ENCODE data around the gene SYT2.
"Not testable (repeated sequence)": the region's sequence is repeated elsewhere in the genome, so short reads cannot be mapped to it uniquely, and the experiment has no call there.

SYT2 gene

DNA sequence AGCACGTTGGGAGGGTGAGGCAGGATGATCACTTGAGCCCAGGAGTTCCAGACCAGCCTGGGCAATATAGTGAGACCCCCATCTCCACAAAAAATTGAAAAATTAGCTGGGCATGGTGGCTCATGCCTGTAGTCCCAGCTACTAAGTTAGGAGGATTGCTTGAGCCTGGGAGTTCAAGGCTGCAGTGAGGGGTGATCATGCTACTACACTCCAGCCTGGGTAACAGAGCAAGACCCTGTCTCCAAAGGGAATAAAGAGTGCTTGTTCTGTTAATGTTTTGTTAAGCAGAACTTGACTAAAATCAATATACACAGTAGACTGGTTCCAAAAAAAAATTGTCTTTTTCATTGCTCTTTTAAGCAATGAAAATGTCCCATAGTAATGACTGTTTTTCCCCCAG is 146.4 kb downstream of the SYT2 start:
- TF ChIP-seq, protein P1, sequence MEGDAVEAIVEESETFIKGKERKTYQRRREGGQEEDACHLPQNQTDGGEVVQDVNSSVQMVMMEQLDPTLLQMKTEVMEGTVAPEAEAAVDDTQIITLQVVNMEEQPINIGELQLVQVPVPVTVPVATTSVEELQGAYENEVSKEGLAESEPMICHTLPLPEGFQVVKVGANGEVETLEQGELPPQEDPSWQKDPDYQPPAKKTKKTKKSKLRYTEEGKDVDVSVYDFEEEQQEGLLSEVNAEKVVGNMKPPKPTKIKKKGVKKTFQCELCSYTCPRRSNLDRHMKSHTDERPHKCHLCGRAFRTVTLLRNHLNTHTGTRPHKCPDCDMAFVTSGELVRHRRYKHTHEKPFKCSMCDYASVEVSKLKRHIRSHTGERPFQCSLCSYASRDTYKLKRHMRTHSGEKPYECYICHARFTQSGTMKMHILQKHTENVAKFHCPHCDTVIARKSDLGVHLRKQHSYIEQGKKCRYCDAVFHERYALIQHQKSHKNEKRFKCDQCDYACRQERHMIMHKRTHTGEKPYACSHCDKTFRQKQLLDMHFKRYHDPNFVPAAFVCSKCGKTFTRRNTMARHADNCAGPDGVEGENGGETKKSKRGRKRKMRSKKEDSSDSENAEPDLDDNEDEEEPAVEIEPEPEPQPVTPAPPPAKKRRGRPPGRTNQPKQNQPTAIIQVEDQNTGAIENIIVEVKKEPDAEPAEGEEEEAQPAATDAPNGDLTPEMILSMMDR (IDR thresholded peaks at IDR 0.05): no peak
- TF ChIP-seq ZFX (IDR thresholded peaks at IDR 0.05; ENCODE audit: borderline replicate concordance): no peak
- no peak overlapping the region for H3K27ac ChIP-seq

DNA sequence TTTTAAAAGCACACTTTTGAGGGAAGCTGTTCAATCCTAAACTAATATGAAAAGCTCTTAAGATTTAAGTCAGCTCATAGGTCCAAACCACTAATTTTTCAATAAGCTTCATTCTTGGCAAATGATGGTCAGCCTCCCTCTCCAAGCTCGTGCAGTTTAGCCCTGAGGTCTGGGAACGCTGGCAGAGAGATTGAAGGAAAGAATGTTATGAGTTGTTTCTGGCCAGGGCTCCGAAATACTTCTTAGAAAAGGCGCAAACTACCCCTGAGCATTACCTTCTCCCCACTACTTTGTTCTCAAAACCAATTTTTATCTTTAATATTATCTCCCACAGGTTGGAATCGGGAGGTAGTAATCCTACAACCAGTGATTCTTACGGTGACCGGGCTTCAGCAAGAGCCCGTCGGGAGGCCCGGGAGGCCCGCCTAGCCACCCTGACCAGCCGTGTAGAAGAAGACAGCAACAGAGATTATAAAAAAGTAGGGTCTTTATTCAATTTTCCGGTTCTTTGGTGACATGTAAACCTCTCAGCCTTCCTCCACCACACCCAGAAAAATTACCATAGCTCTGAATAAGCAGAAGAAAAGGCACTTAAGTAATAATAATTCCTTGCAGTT is 147.7 kb downstream of the SYT2 start:
- no peak overlapping the region for H3K27ac ChIP-seq
- TF ChIP-seq, protein P1 (IDR thresholded peaks at IDR 0.05): no peak
- no peak for TF ChIP-seq ZFX (IDR thresholded peaks at IDR 0.05; ENCODE audit: borderline replicate concordance)

DNA sequence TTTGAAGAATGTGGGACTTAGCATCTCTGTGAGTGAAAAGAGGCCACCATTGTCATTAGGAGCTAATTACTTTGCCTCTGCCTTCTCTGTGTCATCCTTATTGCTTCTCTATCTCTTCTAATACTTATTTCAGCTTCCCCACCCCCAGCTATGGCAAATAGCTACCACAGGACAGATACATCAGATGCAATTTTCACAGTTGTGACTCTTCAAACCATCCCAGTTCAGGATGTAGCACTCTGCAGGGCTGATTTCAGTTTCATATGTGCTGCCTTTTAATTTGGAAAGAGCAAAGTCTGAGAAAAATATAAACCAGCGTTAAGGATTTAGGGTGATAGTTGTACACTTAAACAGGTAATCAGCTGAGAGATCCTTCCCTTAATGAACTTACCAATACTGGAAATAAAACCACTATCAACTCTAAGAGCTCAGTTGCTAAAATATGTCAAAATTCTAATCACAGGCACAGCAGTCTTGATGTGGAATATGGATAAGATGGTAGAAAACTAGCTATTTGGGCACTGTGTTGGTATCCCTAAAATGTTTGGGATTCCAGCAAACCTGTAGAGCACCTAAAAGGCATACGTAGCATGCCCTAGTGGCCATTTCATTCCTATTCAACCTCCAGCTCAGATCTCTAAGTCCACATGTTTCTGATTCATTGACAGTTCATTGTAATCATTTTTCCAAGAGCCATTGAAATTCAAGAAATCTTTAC is 148.4 kb downstream of the SYT2 start:
- TF ChIP-seq ZFX (IDR thresholded peaks at IDR 0.05; ENCODE audit: borderline replicate concordance): no peak
- TF ChIP-seq, protein P1 (IDR thresholded peaks at IDR 0.05): no peak
- H3K27ac ChIP-seq: no peak overlapping the region

DNA sequence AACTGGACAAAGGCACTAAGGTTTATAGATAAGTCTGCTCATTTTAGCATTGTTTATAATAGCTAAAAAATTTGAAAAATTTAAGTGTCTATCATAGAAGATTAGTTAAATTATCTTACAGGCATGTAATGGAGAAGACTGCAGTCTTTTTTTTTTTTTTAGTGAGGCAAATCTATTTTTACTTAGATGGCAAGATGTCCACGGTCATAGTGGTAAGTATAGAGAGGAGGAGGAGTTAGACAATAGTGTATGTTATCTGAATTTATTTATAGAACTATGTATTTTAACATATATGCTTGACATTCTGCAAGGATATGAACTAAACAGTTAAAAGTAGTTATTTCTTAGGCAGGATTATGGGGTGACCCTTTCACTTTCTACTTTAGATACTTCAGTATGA is 149.0 kb downstream of the SYT2 start:
- no peak for TF ChIP-seq ZFX (IDR thresholded peaks at IDR 0.05; ENCODE audit: borderline replicate concordance)
- TF ChIP-seq, protein P1 (IDR thresholded peaks at IDR 0.05): no peak
- H3K27ac ChIP-seq: no peak overlapping the region

DNA sequence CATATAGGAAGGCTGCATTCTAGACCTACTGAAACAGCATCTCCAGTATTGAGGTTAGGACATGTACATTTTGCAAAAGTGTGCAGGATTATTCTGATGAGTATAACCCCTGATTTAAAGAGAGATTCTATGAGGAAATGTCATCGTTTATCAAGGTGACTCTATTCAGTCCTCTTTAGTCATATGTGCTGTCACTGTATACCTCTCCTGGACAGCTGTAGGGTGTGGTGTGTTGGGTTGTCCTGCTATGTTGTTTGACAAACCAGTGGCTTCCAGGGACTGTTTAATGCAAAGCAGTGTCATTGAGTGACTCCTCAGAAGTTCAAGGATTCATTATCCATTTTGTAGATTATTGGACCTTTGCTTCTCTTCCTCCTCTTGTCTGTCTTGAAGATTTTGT is 152.6 kb downstream of the SYT2 start:
- peak overlapping the region; percentile 19; the same call in 1 of the 2 replicates for H3K27ac ChIP-seq

DNA sequence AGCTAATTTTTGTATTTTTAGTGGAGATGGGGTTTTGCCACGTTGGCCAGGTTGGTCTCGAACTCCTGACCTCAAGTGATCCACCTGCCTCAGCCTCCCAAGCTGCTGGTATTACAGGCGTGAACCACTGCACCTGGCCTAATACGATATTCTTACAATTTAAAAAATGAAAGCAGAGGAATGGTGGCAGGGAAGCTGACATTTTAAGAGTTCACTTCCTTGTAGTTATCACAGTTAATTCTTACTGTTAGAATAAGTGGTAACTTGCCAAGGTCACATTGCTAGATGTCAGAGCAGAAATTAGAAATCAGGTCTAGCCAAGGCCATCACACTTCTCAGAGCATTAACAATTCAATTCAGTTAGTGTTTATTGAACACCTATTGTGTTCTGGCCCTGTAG is 154.2 kb downstream of the SYT2 start:
- peak overlapping the region; percentile 19; the same call in 1 of the 2 replicates for H3K27ac ChIP-seq

DNA sequence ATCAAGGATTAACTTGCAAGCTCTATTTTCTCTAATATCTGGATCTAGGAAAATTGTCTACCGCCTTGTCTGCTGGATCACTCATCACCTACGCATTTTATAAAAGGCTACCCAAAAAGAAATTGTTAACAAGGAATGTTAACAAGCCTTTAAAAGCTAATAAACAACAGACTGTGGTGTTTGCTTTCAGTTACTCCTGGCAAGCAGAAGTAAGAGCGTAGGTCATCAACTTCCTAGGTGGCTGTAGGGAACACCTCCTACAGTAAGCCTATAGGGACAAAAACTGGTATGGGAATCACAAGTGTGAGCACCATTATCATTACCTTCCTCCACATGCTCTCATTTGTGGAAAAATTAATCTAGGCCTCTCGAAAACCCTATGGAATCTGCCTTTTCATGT is 155.6 kb downstream of the SYT2 start:
- H3K27ac ChIP-seq: peak overlapping the region; percentile 42

DNA sequence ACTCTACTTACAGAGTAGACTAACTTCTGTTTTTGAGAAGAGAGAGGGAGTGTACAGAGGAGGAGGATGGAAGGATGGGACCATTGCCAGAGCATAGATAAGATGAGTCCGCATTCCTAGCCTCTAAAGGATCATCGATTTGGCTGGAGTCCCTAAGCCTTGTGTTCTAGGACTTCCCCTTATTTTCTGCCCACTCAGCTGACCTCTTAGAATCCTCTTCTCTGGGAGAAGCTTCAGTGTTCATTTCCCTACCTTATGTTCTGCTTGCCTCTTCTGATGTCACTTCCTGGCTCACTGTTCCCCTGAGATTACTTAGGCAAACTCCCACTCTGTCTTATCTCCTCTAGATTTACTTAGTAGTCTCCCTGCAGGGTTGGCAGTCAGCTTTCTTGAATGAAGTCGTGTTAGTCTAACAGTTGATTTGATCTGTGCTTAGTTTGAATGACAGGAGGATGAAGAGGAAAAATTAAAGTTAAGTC is 156.7 kb downstream of the SYT2 start:
- TF ChIP-seq ZFX (IDR thresholded peaks at IDR 0.05; ENCODE audit: borderline replicate concordance): no peak
- TF ChIP-seq, protein P1 (IDR thresholded peaks at IDR 0.05): no peak

DNA sequence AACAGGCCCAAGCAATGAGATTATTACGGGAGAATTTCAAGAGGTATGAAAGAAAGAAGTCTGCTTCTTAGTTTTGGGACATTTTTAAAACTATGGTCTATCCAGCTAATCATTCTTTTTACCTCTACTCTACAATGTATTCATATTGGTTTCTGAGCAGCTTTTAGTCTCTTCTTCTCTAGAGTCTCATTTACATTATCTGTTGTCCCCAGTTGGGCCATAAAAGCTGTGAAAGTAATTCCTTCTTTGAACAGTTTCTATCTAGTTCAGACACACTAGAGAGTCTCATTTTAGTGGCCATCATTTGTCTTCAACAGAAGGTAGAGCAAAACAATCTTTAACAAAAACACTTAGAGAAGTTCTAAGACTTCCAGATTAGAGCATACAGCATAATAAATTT is 157.2 kb downstream of the SYT2 start:
- H3K27ac ChIP-seq: 0 out of 2 replicates have a peak overlapping the region, but pooled peaks have one; percentile 42

More for the DNA sequence above, 156.7 kb downstream of the SYT2 start:
- H3K27ac ChIP-seq: peak overlapping the region; percentile 42

DNA sequence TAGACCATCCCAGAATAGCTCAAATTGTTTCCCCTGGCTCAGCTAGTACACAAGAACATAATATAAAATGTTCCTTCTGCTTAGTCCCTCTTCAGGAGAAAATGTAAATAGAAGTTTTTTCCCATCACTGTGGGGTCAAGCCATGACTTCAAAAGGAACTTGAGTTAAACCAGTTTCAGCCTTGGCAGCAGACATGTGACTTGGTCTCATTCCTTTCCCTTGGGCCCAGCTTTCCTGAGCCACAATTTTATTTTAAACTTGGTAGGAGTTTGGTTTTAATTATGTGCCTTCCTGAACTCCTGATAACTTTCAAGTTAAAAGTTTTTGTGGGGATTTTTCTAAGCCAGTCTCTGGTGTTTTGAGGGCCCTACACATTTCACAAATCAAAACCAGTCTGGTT is 157.6 kb downstream of the SYT2 start:
- not testable (repeated sequence) for H3K27ac ChIP-seq
